IPS DF 6.9 (cell line): Measurements from ENCODE around the gene XXYLT1.

ENCODE experiments used
- DNase-seq: peaks from one replicate; pipeline ENCODE4 v3.0.0-alpha.2; 2013; ENCODE audit warnings: low read depth, low spot score
- H3K27ac ChIP-seq: one replicate; pipeline ENCODE4 v1.5.1; 2013; ENCODE audit warnings: low read length, control low read depth
- H3K27me3 ChIP-seq: 2 replicates; pipeline ENCODE4 v1.6.1; 2013; ENCODE audit warnings: mild to moderate bottlenecking, low read length; ENCODE audit not compliant: control insufficient read depth, insufficient read depth
- H3K36me3 ChIP-seq: 2 replicates; pipeline ENCODE4 v1.6.1; 2013; ENCODE audit warnings: low read length; ENCODE audit not compliant: control insufficient read depth, insufficient read depth
- H3K4me1 ChIP-seq: 2 replicates; pipeline ENCODE4 v1.6.1; 2013; ENCODE audit warnings: low read length; ENCODE audit not compliant: control insufficient read depth, insufficient read depth
- H3K4me3 ChIP-seq: 2 replicates; pipeline ENCODE4 v1.5.1; 2013; ENCODE audit warnings: mild to moderate bottlenecking, low read length
- H3K9me3 ChIP-seq: 2 replicates; pipeline ENCODE4 v1.6.1; 2013; ENCODE audit warnings: low read length, inconsistent platforms; ENCODE audit not compliant: control insufficient read depth, insufficient read depth
- WGBS: extraction: QIAGEN DNeasy Blood & Tissue Kit; methylation state at CpG from one replicate; pipeline ENCODE4 v1.1.7; 2013; ENCODE audit warnings: mixed read lengths, missing lambda C conversion rate; ENCODE audit not compliant: insufficient read length, insufficient coverage; 5-methylcytosine and 5-hydroxymethylcytosine counted together

Gene XXYLT1

GRCh38 chr3:195046441-195046840, 224.5 kb downstream of the XXYLT1 start:
- WGBS = no CpG with 5 or more reads among the region's 6 CpGs
- no peak overlapping the region for H3K27ac ChIP-seq
- H3K4me1 ChIP-seq = peaks cover 2% of the 10 kb centered on the region
- H3K27me3 ChIP-seq = no peaks in the 10 kb centered on the region
- DNase-seq = no peak
- H3K36me3 ChIP-seq = no peaks in the 10 kb centered on the region
- no peak overlapping the region for H3K4me3 ChIP-seq
- H3K9me3 ChIP-seq = no peaks in the 10 kb centered on the region

- Histone ChIP-seq H3K9me3 (no peaks in the 10 kb centered on the region), H3K36me3 (no peaks in the 10 kb centered on the region), H3K27me3 (no peaks in the 10 kb centered on the region), H3K4me1 (peaks cover 2% of the 10 kb centered on the region), H3K27ac (no peak overlapping the region), H3K4me3 (no peak overlapping the region)
- WGBS = no CpG with 5 or more reads among the region's 17 CpGs
- DNase-seq = no peak
Measured at GRCh38 chr3:195045481-195046210, 225.3 kb downstream of the XXYLT1 start.

GRCh38 chr3:195044411-195044810, 226.5 kb downstream of the XXYLT1 start:
- no peak for DNase-seq
- H3K9me3 ChIP-seq = no peaks in the 10 kb centered on the region
- no peaks in the 10 kb centered on the region for H3K36me3 ChIP-seq
- no peak overlapping the region for H3K4me3 ChIP-seq
- no peak overlapping the region for H3K27ac ChIP-seq
- H3K4me1 ChIP-seq = peaks cover 2% of the 10 kb centered on the region
- no CpG with 5 or more reads among the region's 7 CpGs for WGBS
- H3K27me3 ChIP-seq = no peaks in the 10 kb centered on the region

GRCh38 chr3:195043607-195044339, 227.2 kb downstream of the XXYLT1 start:
- no CpG with 5 or more reads among the region's 12 CpGs for WGBS
- Histone ChIP-seq H3K4me1 (peaks cover 2% of the 10 kb centered on the region), H3K27me3 (no peaks in the 10 kb centered on the region), H3K9me3 (no peaks in the 10 kb centered on the region), H3K4me3 (no peak overlapping the region), H3K27ac (no peak overlapping the region), H3K36me3 (no peaks in the 10 kb centered on the region)
- DNase-seq = no peak

GRCh38 chr3:195042743-195043606, 228.0 kb downstream of the XXYLT1 start:
- WGBS = no CpG with 5 or more reads among the region's 19 CpGs

GRCh38 chr3:195041871-195042742, 228.9 kb downstream of the XXYLT1 start:
- no peak for DNase-seq
- Histone ChIP-seq H3K4me3 (no peak overlapping the region), H3K27me3 (no peaks in the 10 kb centered on the region), H3K9me3 (no peaks in the 10 kb centered on the region), H3K4me1 (no peaks in the 10 kb centered on the region; the same call in none of the 2 replicates), H3K27ac (no peak overlapping the region), H3K36me3 (no peaks in the 10 kb centered on the region)
- no CpG with 5 or more reads among the region's 16 CpGs for WGBS

More at GRCh38 chr3:195042743-195043606, 228.0 kb downstream of the XXYLT1 start:
- H3K4me3 ChIP-seq = no peak overlapping the region
- no peaks in the 10 kb centered on the region for H3K36me3 ChIP-seq
- no peak overlapping the region for H3K27ac ChIP-seq
- no peak for DNase-seq
- no peaks in the 10 kb centered on the region for H3K27me3 ChIP-seq
- no peaks in the 10 kb centered on the region; the same call in none of the 2 replicates for H3K4me1 ChIP-seq
- H3K9me3 ChIP-seq = no peaks in the 10 kb centered on the region

- no peaks in the 10 kb centered on the region; the same call in none of the 2 replicates for H3K4me1 ChIP-seq
- H3K4me3 ChIP-seq = no peak overlapping the region
- no peaks in the 10 kb centered on the region for H3K27me3 ChIP-seq
Measured at GRCh38 chr3:195040773-195041520, 230.0 kb downstream of the XXYLT1 start.

GRCh38 chr3:195040094-195040493, 230.9 kb downstream of the XXYLT1 start:
- no peak overlapping the region for H3K27ac ChIP-seq
- no peak overlapping the region for H3K4me3 ChIP-seq
- WGBS = no CpG with 5 or more reads among the region's 11 CpGs
- no peaks in the 10 kb centered on the region for H3K27me3 ChIP-seq
- H3K9me3 ChIP-seq = no peaks in the 10 kb centered on the region
- no peaks in the 10 kb centered on the region for H3K36me3 ChIP-seq
- no peak for DNase-seq
- no peaks in the 10 kb centered on the region; the same call in none of the 2 replicates for H3K4me1 ChIP-seq

More at GRCh38 chr3:195040773-195041520, 230.0 kb downstream of the XXYLT1 start:
- DNase-seq = no peak
- no peaks in the 10 kb centered on the region for H3K36me3 ChIP-seq
- WGBS = no CpG with 5 or more reads among the region's 13 CpGs
- H3K9me3 ChIP-seq = no peaks in the 10 kb centered on the region
- H3K27ac ChIP-seq = no peak overlapping the region

- no CpG with 5 or more reads among the region's 7 CpGs for WGBS
- no peak for DNase-seq
- H3K4me1 ChIP-seq = no peaks in the 10 kb centered on the region; the same call in none of the 2 replicates
- no peaks in the 10 kb centered on the region for H3K9me3 ChIP-seq
- no peak overlapping the region for H3K27ac ChIP-seq
- H3K4me3 ChIP-seq = no peak overlapping the region
- H3K36me3 ChIP-seq = no peaks in the 10 kb centered on the region
- no peaks in the 10 kb centered on the region for H3K27me3 ChIP-seq
Measured at GRCh38 chr3:195039180-195039843, 231.6 kb downstream of the XXYLT1 start.
